SHP77 (cell line): ENCODE results near the gene SHOC1.
"Not testable (repeated sequence)": the region's sequence is repeated elsewhere in the genome, so short reads cannot be mapped to it uniquely, and the experiment has no call there.

Source experiments
- DNase-seq, 2 experiments: peaks; one replicate each; lab custom pipeline; 2025; lab: John Stamatoyannopoulos, UW

The SHOC1 gene

GRCh38 chr9:111794835-111795556 lies at the start of gene SHOC1:
Gene SHOC1 (minus strand): TSS chr9:111794937. CDS start chr9:111791418, 3,519 bp downstream.
- no peak for DNase-seq

GRCh38 chr9:111843971-111844370 lies 49.2 kb upstream of the SHOC1 start:
- DNase-seq, result no peak

DNA sequence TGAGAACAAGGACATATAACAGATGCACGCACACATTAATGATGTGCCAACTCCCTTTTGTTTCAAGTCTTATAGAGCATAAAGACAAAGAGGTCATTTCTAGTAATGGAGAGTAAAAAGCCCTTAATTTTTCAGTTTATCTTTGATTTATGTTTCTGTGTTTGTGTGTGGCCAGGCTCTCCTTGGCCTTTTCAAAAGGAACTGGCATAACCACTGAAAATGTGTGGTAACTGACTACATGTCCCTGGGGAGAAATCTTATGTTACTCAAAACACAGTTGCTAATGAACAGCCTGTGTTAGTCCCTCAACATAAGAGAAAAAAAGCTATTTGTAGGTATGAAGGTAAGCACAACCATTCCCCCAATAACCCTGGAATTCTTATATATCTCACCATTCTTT lies 47.6 kb upstream of the SHOC1 start:
- no peak for DNase-seq

DNA sequence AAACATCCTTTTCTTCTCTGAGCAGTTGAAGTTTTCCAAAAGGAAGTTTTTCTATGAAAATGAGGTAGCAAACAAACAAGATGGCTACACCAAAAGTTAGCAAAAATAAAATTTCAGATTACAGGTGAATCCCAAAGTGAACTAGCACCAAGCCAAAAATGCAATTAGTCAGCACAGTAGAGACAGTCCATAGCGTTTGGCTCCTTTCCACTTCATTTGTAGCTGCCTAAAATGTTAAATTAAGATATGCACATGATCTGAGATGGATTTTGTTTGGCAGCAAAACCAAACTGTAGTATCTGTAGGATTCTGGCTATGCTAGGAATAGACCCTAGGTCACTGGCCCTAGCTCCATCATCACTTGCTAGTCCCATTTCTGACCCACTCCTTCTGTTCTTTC lies 45.7 kb upstream of the SHOC1 start:
- no peak for DNase-seq

GRCh38 chr9:111839987-111840386 lies 45.2 kb upstream of the SHOC1 start:
- DNase-seq, result no peak

DNA sequence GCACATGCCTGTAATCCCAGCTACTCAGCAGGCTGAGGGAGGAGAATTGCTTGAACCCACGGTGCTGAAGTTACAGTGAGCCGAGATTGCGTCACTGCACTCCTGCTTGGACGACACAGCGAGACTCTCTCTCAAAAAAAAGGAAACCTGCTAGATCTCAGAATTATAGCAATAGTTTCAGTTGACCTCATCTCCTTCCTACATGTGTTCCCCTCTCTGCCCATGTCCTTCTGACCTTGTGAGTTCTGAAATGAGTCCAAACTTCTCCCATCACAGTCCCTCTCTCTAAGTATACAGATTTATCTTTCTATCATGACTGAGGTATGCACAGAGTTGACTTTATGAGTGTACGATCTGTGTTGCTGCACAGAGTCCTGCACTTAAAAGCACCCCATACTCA lies 44.6 kb upstream of the SHOC1 start:
- DNase-seq, result no peak

DNA sequence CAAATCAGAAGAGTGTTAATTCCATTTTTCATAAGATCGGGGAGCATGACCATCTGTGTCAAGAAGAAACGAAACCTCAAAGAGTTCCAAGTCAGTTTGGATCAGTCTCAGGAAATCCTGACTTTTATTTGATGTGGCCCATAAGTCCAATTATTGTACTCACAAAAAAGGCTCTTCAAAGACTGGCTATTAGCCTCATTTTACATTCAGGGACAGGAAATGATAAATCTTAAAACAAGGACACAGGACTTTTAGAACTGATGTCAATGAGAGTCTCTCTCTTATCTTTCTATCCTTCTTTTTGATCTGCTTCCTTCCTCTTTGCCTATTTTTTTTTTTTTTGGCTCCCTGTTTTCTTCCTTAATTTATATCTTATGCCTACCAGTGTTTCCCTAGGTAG lies 43.7 kb upstream of the SHOC1 start:
- DNase-seq, result no peak

- no peak for DNase-seq
Measured at GRCh38 chr9:111836311-111836710, 41.6 kb upstream of the SHOC1 start.

GRCh38 chr9:111833941-111834340 lies 39.2 kb upstream of the SHOC1 start:
- DNase-seq, result no peak

DNA sequence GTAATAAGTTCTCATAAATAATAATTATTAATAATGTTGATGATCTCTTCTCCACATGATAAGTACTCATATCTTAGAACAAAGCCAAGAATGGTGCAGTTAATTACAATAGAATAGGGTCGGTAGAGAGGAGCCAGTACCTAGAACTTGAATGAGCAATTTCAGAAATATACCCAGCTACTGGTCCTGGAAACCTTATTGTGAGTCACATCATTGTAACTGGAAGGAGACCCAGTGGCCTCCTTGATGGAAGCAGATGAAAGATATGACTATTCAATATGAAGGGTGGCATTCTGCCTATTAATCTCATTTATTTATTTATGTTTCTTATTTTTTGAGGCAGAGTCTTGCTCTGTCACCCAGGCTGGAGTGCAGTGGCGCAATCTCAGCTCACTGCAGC lies 37.7 kb upstream of the SHOC1 start:
- no peak for DNase-seq

- DNase-seq, result no peak
Measured at GRCh38 chr9:111831371-111832108, 36.8 kb upstream of the SHOC1 start.

GRCh38 chr9:111828193-111828592 lies 33.5 kb upstream of the SHOC1 start:
- DNase-seq, result no peak

GRCh38 chr9:111825468-111826145 lies 30.9 kb upstream of the SHOC1 start:
- DNase-seq, result no peak

GRCh38 chr9:111821006-111821528 lies 26.3 kb upstream of the SHOC1 start:
- DNase-seq, result no peak

DNA sequence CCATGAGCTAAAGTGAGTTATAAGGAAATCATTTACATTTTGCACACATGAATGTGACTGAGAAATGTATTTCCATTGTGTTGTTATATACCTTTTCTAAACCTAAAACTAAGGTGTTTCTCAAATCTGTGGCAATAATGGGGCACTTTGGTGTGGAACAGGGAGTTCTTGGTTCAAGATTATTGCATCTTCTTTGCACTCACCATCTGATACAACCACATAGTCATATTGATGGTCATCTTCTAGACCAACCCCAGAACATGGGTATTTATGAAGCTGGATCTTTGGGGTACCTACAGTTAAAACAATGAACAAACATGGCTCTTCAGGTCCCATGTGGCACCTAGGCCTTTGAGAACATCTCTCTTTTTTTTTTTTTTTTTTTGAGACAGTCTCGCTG lies 24.6 kb upstream of the SHOC1 start:
- DNase-seq, result no peak

GRCh38 chr9:111815285-111816070 lies 20.7 kb upstream of the SHOC1 start:
- no peak for DNase-seq

DNA sequence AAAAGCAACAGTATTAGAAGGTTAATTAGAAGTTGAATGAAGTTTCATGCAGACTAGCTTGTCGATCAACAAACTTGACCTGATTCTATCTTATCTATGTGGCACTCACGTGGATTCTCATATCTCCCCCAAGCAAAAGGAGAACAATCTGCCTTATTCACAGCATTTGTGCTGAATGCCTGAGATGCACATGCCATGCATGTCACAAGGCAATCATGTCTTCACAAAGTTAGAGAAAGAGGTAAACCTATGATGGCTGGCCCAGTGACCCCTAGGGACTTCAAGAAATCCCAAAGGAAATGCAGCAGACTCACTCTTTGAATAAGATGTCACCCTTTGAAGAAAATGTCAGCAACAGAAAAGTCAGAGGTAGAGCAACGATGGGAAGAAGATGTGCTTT lies 17.6 kb upstream of the SHOC1 start:
- DNase-seq, result no peak

GRCh38 chr9:111810908-111811307 lies 16.2 kb upstream of the SHOC1 start:
- no peak for DNase-seq

GRCh38 chr9:111810415-111810814 lies 15.7 kb upstream of the SHOC1 start:
- DNase-seq, result not testable (repeated sequence)

DNA sequence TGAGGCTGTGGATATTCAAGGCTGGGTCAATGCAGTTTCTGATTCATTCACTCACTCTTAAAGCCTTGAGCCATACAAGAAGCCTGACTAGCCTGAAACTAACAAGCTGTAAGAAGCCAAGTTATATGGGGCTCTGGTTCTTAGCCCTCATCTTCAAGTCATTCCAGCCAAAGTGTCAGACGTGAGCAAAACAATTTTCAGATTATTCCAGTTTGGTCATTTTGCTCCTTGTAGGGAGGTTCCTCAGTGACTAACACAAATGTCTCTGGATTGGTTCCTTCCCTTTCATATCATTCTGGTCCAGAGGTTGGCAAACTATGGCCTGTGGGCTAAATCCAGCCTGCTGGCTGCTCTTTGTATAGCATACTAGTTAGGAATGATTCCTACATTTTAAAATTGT lies 12.5 kb upstream of the SHOC1 start:
- no peak for DNase-seq

GRCh38 chr9:111806259-111806658 lies 11.5 kb upstream of the SHOC1 start:
- DNase-seq, result no peak

GRCh38 chr9:111805830-111806241 lies 11.1 kb upstream of the SHOC1 start:
- DNase-seq, result no peak
